ENCODE measurements around the gene DLX2. TPM values are rescaled to one million over a fixed set of nuclear protein-coding genes. Genes with fewer than 3 reads are reported as not detected.

The DLX2 gene
- polyA plus RNA-seq, 1 donor from 2014 or later = 7.7 TPM

DNA sequence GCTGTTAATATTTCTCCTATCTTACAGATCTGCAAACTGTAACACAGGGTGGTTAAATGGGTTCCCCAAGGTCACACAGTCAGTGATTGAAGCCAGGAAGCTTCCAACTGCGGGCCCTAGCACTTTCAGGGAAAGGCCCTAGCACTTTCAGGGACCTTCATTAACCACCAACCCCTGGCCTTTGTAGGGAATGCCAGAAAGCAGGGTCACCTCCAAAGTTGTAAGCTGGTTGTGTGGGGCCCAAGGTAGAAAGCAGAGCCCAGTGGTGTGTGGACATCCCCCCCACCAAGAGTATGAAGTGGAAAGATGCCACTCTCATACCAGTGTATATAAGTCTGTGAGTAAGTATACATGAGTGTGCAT, 4.4 kb downstream of the DLX2 start:
- Histone ChIP-seq H3K79me2 (replicated peaks; ENCODE audit: insufficient read depth, low read length) (peaks cover 70% of the 10 kb centered on the region), H3K36me3 (ENCODE audit: insufficient read depth, low read length) (no peaks in the 10 kb centered on the region), H3K9me3 (ENCODE audit: low read length) (no peaks in the 10 kb centered on the region), H3K9me2 (ENCODE audit: insufficient read depth, low read length) (no peaks in the 10 kb centered on the region), H3K4me3 (ENCODE audit: low read length) (peak overlapping the region; percentile 85), H3K27me3 (ENCODE audit: insufficient read depth, low read depth, low read length) (peaks cover 8% of the 10 kb centered on the region), H2AFZ (ENCODE audit: low read depth, low read length) (no peak overlapping the region), H4K20me1 (ENCODE audit: insufficient read depth) (peaks cover 19% of the 10 kb centered on the region), H3K9ac (ENCODE audit: low read length) (peak overlapping the region; percentile 92), H3K4me2 (ENCODE audit: low read length) (peak overlapping the region; percentile 92), H3K27ac (ENCODE audit: low read length) (peak overlapping the region; percentile 93), H3F3A (ENCODE audit: insufficient read depth, low read length, poor library complexity, severe bottlenecking) (peaks cover 5% of the 10 kb centered on the region)
- TF ChIP-seq EZH2 (IDR thresholded peaks at IDR 0.05; ENCODE audit: borderline replicate concordance, insufficient read depth, low read length, poor library complexity, severe bottlenecking) (no peak), POLR2AphosphoS5 (IDR thresholded peaks at IDR 0.05) (no peak), SMC3 (conservative IDR thresholded peaks at IDR 0.05; ENCODE audit: poor library complexity) (no peak), TAF1 (IDR thresholded peaks at IDR 0.05; ENCODE audit: low read depth) (no peak), MXI1 (conservative IDR thresholded peaks at IDR 0.05; ENCODE audit: poor library complexity, severe bottlenecking) (no peak), RAD21 (conservative IDR thresholded peaks at IDR 0.05) (no peak), EP300 (conservative IDR thresholded peaks at IDR 0.05; ENCODE audit: poor library complexity, severe bottlenecking) (no peak)
- TF ChIP-seq, protein P1, sequence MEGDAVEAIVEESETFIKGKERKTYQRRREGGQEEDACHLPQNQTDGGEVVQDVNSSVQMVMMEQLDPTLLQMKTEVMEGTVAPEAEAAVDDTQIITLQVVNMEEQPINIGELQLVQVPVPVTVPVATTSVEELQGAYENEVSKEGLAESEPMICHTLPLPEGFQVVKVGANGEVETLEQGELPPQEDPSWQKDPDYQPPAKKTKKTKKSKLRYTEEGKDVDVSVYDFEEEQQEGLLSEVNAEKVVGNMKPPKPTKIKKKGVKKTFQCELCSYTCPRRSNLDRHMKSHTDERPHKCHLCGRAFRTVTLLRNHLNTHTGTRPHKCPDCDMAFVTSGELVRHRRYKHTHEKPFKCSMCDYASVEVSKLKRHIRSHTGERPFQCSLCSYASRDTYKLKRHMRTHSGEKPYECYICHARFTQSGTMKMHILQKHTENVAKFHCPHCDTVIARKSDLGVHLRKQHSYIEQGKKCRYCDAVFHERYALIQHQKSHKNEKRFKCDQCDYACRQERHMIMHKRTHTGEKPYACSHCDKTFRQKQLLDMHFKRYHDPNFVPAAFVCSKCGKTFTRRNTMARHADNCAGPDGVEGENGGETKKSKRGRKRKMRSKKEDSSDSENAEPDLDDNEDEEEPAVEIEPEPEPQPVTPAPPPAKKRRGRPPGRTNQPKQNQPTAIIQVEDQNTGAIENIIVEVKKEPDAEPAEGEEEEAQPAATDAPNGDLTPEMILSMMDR (IDR thresholded peaks at IDR 0.05; ENCODE audit: poor library complexity, severe bottlenecking) = no peak
- TF ChIP-seq, protein P2, sequence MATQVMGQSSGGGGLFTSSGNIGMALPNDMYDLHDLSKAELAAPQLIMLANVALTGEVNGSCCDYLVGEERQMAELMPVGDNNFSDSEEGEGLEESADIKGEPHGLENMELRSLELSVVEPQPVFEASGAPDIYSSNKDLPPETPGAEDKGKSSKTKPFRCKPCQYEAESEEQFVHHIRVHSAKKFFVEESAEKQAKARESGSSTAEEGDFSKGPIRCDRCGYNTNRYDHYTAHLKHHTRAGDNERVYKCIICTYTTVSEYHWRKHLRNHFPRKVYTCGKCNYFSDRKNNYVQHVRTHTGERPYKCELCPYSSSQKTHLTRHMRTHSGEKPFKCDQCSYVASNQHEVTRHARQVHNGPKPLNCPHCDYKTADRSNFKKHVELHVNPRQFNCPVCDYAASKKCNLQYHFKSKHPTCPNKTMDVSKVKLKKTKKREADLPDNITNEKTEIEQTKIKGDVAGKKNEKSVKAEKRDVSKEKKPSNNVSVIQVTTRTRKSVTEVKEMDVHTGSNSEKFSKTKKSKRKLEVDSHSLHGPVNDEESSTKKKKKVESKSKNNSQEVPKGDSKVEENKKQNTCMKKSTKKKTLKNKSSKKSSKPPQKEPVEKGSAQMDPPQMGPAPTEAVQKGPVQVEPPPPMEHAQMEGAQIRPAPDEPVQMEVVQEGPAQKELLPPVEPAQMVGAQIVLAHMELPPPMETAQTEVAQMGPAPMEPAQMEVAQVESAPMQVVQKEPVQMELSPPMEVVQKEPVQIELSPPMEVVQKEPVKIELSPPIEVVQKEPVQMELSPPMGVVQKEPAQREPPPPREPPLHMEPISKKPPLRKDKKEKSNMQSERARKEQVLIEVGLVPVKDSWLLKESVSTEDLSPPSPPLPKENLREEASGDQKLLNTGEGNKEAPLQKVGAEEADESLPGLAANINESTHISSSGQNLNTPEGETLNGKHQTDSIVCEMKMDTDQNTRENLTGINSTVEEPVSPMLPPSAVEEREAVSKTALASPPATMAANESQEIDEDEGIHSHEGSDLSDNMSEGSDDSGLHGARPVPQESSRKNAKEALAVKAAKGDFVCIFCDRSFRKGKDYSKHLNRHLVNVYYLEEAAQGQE (IDR thresholded peaks at IDR 0.05; ENCODE audit: borderline replicate concordance) = no peak

DNA sequence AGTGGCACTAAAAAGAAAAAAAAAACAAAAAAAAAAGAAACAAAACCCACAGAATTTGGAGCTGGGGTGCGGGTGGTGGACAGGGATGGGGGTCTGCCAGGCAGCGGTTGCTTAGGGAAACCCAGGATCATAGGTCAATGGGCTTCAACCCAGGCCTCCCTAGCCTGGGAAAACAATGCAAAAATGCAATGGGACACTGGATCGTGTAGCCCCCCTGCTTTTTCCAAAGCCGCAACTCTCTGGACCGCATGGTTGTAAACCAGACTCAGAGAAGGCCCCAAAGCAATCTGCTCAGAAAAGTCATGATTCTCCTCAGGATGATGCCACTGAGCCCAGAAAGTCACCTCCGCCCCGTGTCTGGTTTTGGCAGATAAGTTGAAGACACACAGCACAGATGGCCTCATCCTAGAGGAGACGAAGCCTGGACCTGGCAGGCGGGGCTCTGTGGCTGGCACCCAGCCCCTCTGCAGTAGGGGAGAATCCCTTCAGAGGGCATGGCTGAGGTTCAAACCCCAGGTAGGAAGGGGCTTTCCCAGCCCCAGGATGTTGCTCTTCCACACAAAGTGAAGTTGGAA, 5.1 kb downstream of the DLX2 start:
- H4K20me1 ChIP-seq (ENCODE audit: insufficient read depth) = peaks cover 19% of the 10 kb centered on the region
- H3K9ac ChIP-seq (ENCODE audit: low read length) = peak overlapping the region; percentile 92
- H3K36me3 ChIP-seq (ENCODE audit: insufficient read depth, low read length) = no peaks in the 10 kb centered on the region
- H2AFZ ChIP-seq (ENCODE audit: low read depth, low read length) = no peak overlapping the region
- peaks cover 5% of the 10 kb centered on the region for H3F3A ChIP-seq (ENCODE audit: insufficient read depth, low read length, poor library complexity, severe bottlenecking)
- peaks cover 76% of the 10 kb centered on the region for H3K79me2 ChIP-seq (replicated peaks; ENCODE audit: insufficient read depth, low read length)
- H3K27ac ChIP-seq (ENCODE audit: low read length) = peak overlapping the region; percentile 93
- no peaks in the 10 kb centered on the region for H3K9me2 ChIP-seq (ENCODE audit: insufficient read depth, low read length)
- TF ChIP-seq MXI1 (conservative IDR thresholded peaks at IDR 0.05; ENCODE audit: poor library complexity, severe bottlenecking) (no peak), EP300 (conservative IDR thresholded peaks at IDR 0.05; ENCODE audit: poor library complexity, severe bottlenecking) (no peak), EZH2 (IDR thresholded peaks at IDR 0.05; ENCODE audit: borderline replicate concordance, insufficient read depth, low read length, poor library complexity, severe bottlenecking) (no peak), POLR2AphosphoS5 (IDR thresholded peaks at IDR 0.05) (no peak), RAD21 (conservative IDR thresholded peaks at IDR 0.05) (no peak), TAF1 (IDR thresholded peaks at IDR 0.05; ENCODE audit: low read depth) (no peak), SMC3 (conservative IDR thresholded peaks at IDR 0.05; ENCODE audit: poor library complexity) (no peak)
- TF ChIP-seq, protein P2 (IDR thresholded peaks at IDR 0.05; ENCODE audit: borderline replicate concordance) = no peak
- TF ChIP-seq, protein P1 (IDR thresholded peaks at IDR 0.05; ENCODE audit: poor library complexity, severe bottlenecking) = no peak
- H3K27me3 ChIP-seq (ENCODE audit: insufficient read depth, low read depth, low read length) = peaks cover 11% of the 10 kb centered on the region
- H3K4me3 ChIP-seq (ENCODE audit: low read length) = peak overlapping the region; percentile 85
- peak overlapping the region; percentile 92 for H3K4me2 ChIP-seq (ENCODE audit: low read length)
- H3K9me3 ChIP-seq (ENCODE audit: low read length) = no peaks in the 10 kb centered on the region

Measured in neural cell (in vitro differentiated cells).